Measurements from ENCODE around the gene ZNF701. TPM values are rescaled to one million over a fixed set of nuclear protein-coding genes. Genes with fewer than 3 reads are reported as not detected.
"Not testable (repeated sequence)": the region's sequence is repeated elsewhere in the genome, so short reads cannot be mapped to it uniquely, and the experiment has no call there.

ZNF701 gene
- total RNA-seq, 1 donor from 2014 or later, result 15.6 TPM

- Mint-ChIP-seq H3K27me3 (ENCODE audit: unreplicated experiment) (no peaks in the 10 kb centered on the region), H3K27ac (ENCODE audit: unreplicated experiment) (no peak overlapping the region), H3K36me3 (ENCODE audit: unreplicated experiment) (peaks cover 72% of the 10 kb centered on the region), H3K4me3 (ENCODE audit: unreplicated experiment) (no peak overlapping the region), H3K4me1 (ENCODE audit: unreplicated experiment) (no peaks in the 10 kb centered on the region), H3K9me3 (ENCODE audit: unreplicated experiment) (peaks cover 52% of the 10 kb centered on the region)
- no peak for TF ChIP-seq CTCF (IDR thresholded peaks at IDR 0.05)
- DNase-seq (ENCODE audit: extremely low spot score, unreplicated experiment), result no peak
Observed at GRCh38 chr19:52554216-52554971, 15.7 kb upstream of the ZNF701 start.

- Mint-ChIP-seq H3K4me3 (ENCODE audit: unreplicated experiment) (no peak overlapping the region), H3K27me3 (ENCODE audit: unreplicated experiment) (no peaks in the 10 kb centered on the region), H3K9me3 (ENCODE audit: unreplicated experiment) (peaks cover 56% of the 10 kb centered on the region), H3K36me3 (ENCODE audit: unreplicated experiment) (peaks cover 74% of the 10 kb centered on the region), H3K27ac (ENCODE audit: unreplicated experiment) (no peak overlapping the region), H3K4me1 (ENCODE audit: unreplicated experiment) (no peaks in the 10 kb centered on the region)
- no peak for DNase-seq (ENCODE audit: extremely low spot score, unreplicated experiment)
- no peak for TF ChIP-seq CTCF (IDR thresholded peaks at IDR 0.05)
Observed at GRCh38 chr19:52557231-52557995, 12.7 kb upstream of the ZNF701 start.

- not testable (repeated sequence) for H3K4me1 Mint-ChIP-seq (ENCODE audit: unreplicated experiment); H3K27me3 Mint-ChIP-seq (ENCODE audit: unreplicated experiment); H3K27ac Mint-ChIP-seq (ENCODE audit: unreplicated experiment); DNase-seq (ENCODE audit: extremely low spot score, unreplicated experiment); H3K4me3 Mint-ChIP-seq (ENCODE audit: unreplicated experiment)
- peaks cover 51% of the 10 kb centered on the region for H3K9me3 Mint-ChIP-seq (ENCODE audit: unreplicated experiment)
- H3K36me3 Mint-ChIP-seq (ENCODE audit: unreplicated experiment), result peaks cover 69% of the 10 kb centered on the region
Observed at GRCh38 chr19:52558732-52559445, 11.2 kb upstream of the ZNF701 start.

- not testable (repeated sequence) for H3K27me3 Mint-ChIP-seq (ENCODE audit: unreplicated experiment)
- peaks cover 40% of the 10 kb centered on the region for H3K9me3 Mint-ChIP-seq (ENCODE audit: unreplicated experiment)
Observed at GRCh38 chr19:52561611-52562010, 8.5 kb upstream of the ZNF701 start.

GRCh38 chr19:52566121-52566520, 4.0 kb upstream of the ZNF701 start:
- no peak overlapping the region for H3K4me3 Mint-ChIP-seq (ENCODE audit: unreplicated experiment)
- H3K4me1 Mint-ChIP-seq (ENCODE audit: unreplicated experiment), result peaks cover 20% of the 10 kb centered on the region
- DNase-seq (ENCODE audit: extremely low spot score, unreplicated experiment), result no peak
- H3K27me3 Mint-ChIP-seq (ENCODE audit: unreplicated experiment), result no peaks in the 10 kb centered on the region
- H3K36me3 Mint-ChIP-seq (ENCODE audit: unreplicated experiment), result peaks cover 26% of the 10 kb centered on the region
- H3K9me3 Mint-ChIP-seq (ENCODE audit: unreplicated experiment), result peaks cover 15% of the 10 kb centered on the region
- no peak overlapping the region for H3K27ac Mint-ChIP-seq (ENCODE audit: unreplicated experiment)
- no peak for TF ChIP-seq CTCF (IDR thresholded peaks at IDR 0.05)

More at GRCh38 chr19:52561611-52562010, 8.5 kb upstream of the ZNF701 start:
- H3K27ac Mint-ChIP-seq (ENCODE audit: unreplicated experiment); H3K4me1 Mint-ChIP-seq (ENCODE audit: unreplicated experiment); DNase-seq (ENCODE audit: extremely low spot score, unreplicated experiment); H3K4me3 Mint-ChIP-seq (ENCODE audit: unreplicated experiment): not testable (repeated sequence)
- peaks cover 60% of the 10 kb centered on the region for H3K36me3 Mint-ChIP-seq (ENCODE audit: unreplicated experiment)

Data from osteocyte (in vitro differentiated cells).